ENCODE results near the gene LRIT1.

Gene LRIT1

DNA sequence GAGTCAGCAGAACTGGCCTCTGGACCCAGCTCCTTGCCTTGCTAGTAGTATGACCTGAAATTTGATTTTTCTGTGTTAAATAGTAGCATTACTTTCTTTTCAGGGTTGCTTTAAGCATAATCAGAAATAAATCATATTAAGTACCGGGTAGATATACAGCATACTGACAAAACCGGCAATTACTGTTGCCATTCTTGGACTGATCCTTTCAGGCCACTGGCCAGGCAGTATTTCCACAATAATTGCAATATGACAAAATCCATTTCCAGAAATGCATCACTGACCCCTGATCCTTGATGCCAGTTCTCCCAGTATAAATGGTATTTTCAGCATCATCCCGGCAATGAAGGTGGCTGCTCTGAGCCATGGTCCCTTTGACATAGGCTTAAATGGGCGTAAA, 6.9 kb downstream of the LRIT1 start:
- H3K27ac ChIP-seq: no peak overlapping the region
- TF ChIP-seq, protein P1, sequence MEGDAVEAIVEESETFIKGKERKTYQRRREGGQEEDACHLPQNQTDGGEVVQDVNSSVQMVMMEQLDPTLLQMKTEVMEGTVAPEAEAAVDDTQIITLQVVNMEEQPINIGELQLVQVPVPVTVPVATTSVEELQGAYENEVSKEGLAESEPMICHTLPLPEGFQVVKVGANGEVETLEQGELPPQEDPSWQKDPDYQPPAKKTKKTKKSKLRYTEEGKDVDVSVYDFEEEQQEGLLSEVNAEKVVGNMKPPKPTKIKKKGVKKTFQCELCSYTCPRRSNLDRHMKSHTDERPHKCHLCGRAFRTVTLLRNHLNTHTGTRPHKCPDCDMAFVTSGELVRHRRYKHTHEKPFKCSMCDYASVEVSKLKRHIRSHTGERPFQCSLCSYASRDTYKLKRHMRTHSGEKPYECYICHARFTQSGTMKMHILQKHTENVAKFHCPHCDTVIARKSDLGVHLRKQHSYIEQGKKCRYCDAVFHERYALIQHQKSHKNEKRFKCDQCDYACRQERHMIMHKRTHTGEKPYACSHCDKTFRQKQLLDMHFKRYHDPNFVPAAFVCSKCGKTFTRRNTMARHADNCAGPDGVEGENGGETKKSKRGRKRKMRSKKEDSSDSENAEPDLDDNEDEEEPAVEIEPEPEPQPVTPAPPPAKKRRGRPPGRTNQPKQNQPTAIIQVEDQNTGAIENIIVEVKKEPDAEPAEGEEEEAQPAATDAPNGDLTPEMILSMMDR (IDR thresholded peaks at IDR 0.05; ENCODE audit: low read depth, low read length): no peak
- H3K27me3 ChIP-seq (ENCODE audit: insufficient read depth, low read depth, severe bottlenecking): no peaks in the 10 kb centered on the region
- DNase-seq: no peak
- no peaks in the 10 kb centered on the region for H3K9me3 ChIP-seq (ENCODE audit: severe bottlenecking)
- H3K4me3 ChIP-seq (ENCODE audit: low read depth, low read length): no peak overlapping the region
- peaks cover 3% of the 10 kb centered on the region; the same call in 1 of the 2 replicates for H3K36me3 ChIP-seq

DNA sequence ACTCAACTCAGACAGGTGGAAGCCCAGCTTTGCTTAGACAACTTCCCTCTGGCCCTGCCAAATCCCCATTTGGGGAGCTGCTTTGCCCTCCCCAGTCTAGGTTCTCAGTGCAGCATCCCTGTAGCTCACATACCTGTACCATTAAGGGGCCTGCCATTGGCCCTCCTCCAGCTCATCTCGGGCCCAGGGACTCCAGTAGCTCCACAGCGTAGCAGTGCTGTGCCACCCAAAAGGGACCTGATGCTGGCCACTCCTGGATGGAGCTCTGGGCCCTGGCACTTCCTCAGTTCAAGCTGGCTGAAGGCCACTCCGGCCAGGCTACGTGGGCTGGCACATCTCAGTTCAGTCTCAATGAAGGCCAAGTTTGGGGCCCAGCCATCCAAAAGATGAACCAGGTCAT, 7.4 kb downstream of the LRIT1 start:
- TF ChIP-seq, protein P1 (IDR thresholded peaks at IDR 0.05; ENCODE audit: low read depth, low read length): no peak
- H3K36me3 ChIP-seq: peaks cover 3% of the 10 kb centered on the region; the same call in 1 of the 2 replicates
- no peaks in the 10 kb centered on the region for H3K27me3 ChIP-seq (ENCODE audit: insufficient read depth, low read depth, severe bottlenecking)

DNA sequence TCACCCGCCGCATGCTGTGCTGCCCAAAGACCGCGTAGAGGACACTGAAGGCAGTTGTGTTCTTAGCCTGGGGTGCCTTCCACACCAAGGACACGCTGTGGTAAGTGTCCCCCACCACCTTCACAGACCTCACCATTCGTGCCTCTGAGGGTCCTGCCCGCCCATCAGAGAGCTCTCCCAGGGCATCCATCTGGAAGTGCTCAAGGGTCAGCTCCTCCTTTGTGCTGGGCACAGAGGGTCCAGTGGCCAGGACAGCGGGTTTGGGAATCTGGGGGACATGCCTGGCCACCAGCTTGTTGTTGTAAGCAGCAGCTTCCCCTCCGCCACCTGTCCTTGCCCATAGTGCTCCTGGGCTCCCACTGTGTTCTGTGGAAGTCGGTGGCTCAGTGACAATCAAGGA, 9.0 kb downstream of the LRIT1 start:
- TF ChIP-seq, protein P1 (IDR thresholded peaks at IDR 0.05; ENCODE audit: low read depth, low read length): no peak
- H3K9me3 ChIP-seq (ENCODE audit: severe bottlenecking): no peaks in the 10 kb centered on the region
- peaks cover 3% of the 10 kb centered on the region; the same call in 1 of the 2 replicates for H3K36me3 ChIP-seq
- no peaks in the 10 kb centered on the region for H3K27me3 ChIP-seq (ENCODE audit: insufficient read depth, low read depth, severe bottlenecking)
- H3K27ac ChIP-seq: no peak overlapping the region
- H3K4me3 ChIP-seq (ENCODE audit: low read depth, low read length): no peak overlapping the region
- no peak for DNase-seq

More for the DNA sequence above, 7.4 kb downstream of the LRIT1 start:
- no peaks in the 10 kb centered on the region for H3K9me3 ChIP-seq (ENCODE audit: severe bottlenecking)
- H3K27ac ChIP-seq: no peak overlapping the region
- no peak for DNase-seq
- no peak overlapping the region for H3K4me3 ChIP-seq (ENCODE audit: low read depth, low read length)

DNA sequence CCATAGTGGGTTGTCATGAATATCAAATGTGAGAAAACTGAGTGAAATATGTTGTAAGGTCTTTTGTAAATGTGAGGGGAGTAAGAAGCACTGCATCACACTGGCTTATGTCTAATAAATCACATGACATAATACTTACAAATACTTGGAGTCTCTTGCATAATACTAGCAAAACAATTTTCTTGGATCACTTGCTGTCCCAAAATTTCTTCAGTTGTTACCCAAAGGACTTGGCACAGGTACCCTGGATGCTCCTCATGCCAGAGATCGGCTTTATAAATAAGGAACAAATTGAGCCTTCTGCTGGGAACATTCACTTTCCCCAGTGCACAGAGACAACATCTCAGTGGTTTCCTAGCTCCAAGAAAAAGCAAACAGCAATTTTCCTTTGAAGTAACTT, 11.0 kb downstream of the LRIT1 start:
- H3K9me3 ChIP-seq (ENCODE audit: severe bottlenecking): no peaks in the 10 kb centered on the region
- no peak overlapping the region for H3K4me3 ChIP-seq (ENCODE audit: low read depth, low read length)
- TF ChIP-seq, protein P1 (IDR thresholded peaks at IDR 0.05; ENCODE audit: low read depth, low read length): no peak
- no peak overlapping the region for H3K27ac ChIP-seq
- DNase-seq: no peak
- H3K36me3 ChIP-seq: peaks cover 3% of the 10 kb centered on the region; the same call in 1 of the 2 replicates
- no peaks in the 10 kb centered on the region for H3K27me3 ChIP-seq (ENCODE audit: insufficient read depth, low read depth, severe bottlenecking)

DNA sequence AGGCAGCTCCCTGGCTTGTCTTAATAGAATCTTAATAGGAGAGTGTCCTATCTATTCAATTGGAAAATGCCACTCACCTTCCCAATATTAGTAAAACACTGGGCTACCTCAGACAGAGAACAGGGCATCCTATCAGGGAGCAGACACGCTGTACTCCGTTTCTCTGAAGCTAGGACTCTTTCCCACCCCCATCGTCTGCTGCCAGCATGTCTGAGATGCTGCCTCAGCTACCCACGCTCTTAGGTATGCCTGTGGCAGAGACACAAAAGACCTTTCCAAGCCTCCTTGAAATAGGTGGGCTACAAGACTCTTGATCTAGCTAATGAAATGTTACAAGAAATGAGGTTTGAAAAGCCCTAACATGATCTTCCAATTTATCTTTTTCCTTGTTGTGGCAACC, 13.5 kb downstream of the LRIT1 start:
- Histone ChIP-seq H3K9me3 (ENCODE audit: severe bottlenecking) (no peaks in the 10 kb centered on the region), H3K36me3 (peaks cover 3% of the 10 kb centered on the region; the same call in 1 of the 2 replicates), H3K27ac (no peak overlapping the region), H3K4me3 (ENCODE audit: low read depth, low read length) (no peak overlapping the region), H3K27me3 (ENCODE audit: insufficient read depth, low read depth, severe bottlenecking) (no peaks in the 10 kb centered on the region)
- no peak for DNase-seq
- TF ChIP-seq, protein P1 (IDR thresholded peaks at IDR 0.05; ENCODE audit: low read depth, low read length): no peak

DNA sequence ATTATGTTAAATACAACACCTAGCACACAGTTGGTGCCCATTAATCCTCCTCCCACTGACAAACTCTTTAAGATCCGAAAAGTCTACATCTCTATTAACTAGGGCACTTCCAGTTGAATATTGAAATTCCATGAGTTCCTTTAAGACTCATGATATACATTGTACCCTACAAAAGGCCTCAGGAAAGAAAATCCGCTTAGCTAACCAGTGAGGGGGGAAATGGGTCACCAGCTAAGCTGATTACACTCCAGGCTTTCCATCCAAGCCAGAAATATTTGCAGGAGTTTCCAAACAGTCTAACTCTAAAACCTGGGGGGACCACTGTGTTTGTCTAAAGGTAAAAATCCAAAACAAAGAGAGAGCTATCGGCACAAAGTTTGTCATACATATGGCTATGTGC, 14.7 kb downstream of the LRIT1 start:
- no peaks in the 10 kb centered on the region for H3K9me3 ChIP-seq (ENCODE audit: severe bottlenecking)
- DNase-seq: peak; percentile 68

More for the DNA sequence above, 14.7 kb downstream of the LRIT1 start:
- Histone ChIP-seq H3K27ac (peak overlapping the region; percentile 13; the same call in 1 of the 2 replicates), H3K4me3 (ENCODE audit: low read depth, low read length) (no peak overlapping the region), H3K36me3 (peaks cover 2% of the 10 kb centered on the region; the same call in 1 of the 2 replicates), H3K27me3 (ENCODE audit: insufficient read depth, low read depth, severe bottlenecking) (no peaks in the 10 kb centered on the region)
- TF ChIP-seq, protein P1 (IDR thresholded peaks at IDR 0.05; ENCODE audit: low read depth, low read length): no peak
